Skin of body (tissue), 2 donors: Measurements from ENCODE around the gene RBM3. TPM values are rescaled to one million over a fixed set of nuclear protein-coding genes. Genes with fewer than 3 reads are reported as not detected.
"Not testable (repeated sequence)": the region's sequence is repeated elsewhere in the genome, so short reads cannot be mapped to it uniquely, and the experiment has no call there.

Source experiments
- DNase-seq: peaks from one replicate; lab custom pipeline; 2025; lab: John Stamatoyannopoulos, UW
- total RNA-seq: library from RNA; depleted of rRNA; stranded (reverse); fragments of >200 nt; gene quantifications from one replicate; pipeline ENCODE4 v1.2.3, GENCODE V29; 2014

Gene RBM3
- total RNA-seq = 167 TPM

DNA sequence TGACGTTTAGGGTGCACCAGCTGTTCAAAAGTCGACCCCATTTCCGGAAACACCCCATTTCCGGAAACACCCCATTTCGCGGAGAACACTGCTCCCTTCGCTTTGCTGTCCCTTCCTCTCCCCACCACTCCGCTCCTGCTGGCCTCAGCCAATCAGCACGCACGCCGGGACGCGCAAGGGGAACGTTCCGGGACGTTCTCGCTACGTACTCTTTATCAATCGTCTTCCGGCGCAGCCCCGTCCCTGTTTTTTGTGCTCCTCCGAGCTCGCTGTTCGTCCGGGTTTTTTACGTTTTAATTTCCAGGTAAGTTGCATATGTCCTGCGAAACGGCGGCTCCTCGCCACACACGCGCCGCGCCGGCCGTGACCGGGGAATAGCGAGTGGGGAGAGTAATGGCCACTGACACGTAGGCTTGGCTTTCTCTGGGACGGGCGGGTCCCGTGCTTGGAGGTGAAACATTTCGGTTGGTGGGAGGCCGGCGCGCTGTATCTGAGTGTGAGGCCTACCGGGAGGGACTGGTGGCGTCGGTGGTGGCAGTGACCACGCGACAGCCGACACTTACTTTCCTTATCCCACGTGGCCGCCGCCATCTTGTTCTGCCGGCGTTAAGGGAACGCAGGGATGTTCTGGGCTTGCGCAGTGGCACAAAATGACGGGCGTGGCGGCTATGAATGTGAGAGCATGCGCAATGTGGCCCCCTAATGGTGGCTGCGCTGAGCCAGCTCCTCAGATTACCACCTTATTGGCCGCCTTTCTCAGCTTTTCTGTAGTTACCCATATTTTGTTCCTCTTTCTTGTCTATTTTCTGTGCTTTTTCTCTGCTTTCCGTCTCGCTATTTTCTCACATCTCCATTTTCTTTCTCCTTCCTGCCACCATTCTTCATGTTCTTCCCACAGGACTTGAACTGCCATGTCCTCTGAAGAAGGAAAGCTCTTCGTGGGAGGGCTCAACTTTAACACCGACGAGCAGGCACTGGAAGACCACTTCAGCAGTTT lies at the start of gene RBM3:
RBM3 (plus strand) TSS at position 215 of the 997 bp plus-strand sequence; CDS start at position 912, 697 bp downstream.
- peak; percentile 92 for DNase-seq

GRCh38 chrX:48525853-48526252 lies 48.4 kb upstream of the RBM3 start:
- DNase-seq = not testable (repeated sequence)

- DNase-seq = no peak
Observed at GRCh38 chrX:48530736-48531135, 43.5 kb upstream of the RBM3 start.

- no peak for DNase-seq
Observed at GRCh38 chrX:48531358-48531959, 42.8 kb upstream of the RBM3 start.

DNA sequence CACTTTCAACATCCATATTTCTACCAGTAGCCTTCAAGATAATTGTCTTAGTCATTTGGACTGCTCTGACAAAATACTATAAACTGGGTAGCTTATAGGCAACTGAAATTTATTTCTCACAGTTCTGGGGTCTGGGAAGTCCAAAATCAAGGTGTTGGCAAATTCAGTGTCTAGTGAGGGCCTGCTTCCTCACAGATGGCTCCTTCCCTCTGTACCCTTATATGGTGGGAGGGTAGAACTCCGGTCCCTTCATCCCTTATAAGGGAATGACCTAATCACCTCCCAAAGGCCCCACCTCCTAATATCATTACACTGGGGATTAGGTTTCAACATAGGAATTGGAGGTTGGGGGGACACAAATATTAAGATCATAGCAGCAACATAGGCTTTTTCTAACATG lies 42.1 kb upstream of the RBM3 start:
- no peak for DNase-seq

GRCh38 chrX:48533165-48533564 lies 41.1 kb upstream of the RBM3 start:
- no peak for DNase-seq

- no peak for DNase-seq
Observed at GRCh38 chrX:48538641-48539344, 35.5 kb upstream of the RBM3 start.

DNA sequence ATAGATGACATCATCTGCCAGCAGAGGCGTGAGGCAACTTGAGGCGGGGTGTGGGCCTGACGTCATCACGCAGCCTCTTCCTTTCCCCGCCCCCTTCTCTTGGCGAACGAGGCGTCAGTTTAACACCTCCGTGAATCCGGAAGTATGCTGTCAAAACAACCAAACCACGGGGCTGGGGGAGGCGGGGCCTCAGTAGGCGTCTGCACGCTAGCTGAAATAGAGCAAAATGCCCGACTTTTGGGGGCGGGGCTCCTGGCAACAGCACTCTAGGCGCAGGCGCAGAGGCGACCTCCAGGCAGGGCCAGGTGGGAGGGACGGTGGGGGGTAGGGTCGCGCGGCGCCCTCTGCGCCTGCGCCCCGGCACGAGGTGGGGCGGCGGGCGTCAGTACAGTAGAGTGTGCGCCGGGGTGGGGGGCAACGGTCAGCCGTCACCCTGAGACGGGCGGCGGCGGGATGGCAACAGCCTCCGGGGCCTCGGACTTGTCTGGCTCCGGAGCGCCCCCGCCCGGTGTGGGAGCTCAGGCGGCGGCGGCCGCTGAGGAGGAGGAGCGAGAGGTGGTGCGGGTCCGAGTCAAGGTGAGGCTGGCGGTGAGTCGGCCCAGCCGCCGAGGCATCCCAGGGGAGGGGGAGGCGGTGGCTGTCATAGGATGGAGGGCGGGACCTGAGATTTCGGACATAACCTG lies 34.8 kb upstream of the RBM3 start, which contains the start of gene TBC1D25:
TBC1D25 (plus strand) TSS at position 370 of the 683 bp plus-strand sequence; CDS start at position 454, 84 bp downstream.
- DNase-seq = peak; percentile 96

GRCh38 chrX:48540028-48540375 lies 34.3 kb upstream of the RBM3 start:
- no peak for DNase-seq

GRCh38 chrX:48540480-48540879 lies 33.8 kb upstream of the RBM3 start:
- no peak for DNase-seq

GRCh38 chrX:48541140-48541814 lies 33.0 kb upstream of the RBM3 start:
- no peak for DNase-seq

- no peak for DNase-seq
Observed at GRCh38 chrX:48548871-48549270, 25.4 kb upstream of the RBM3 start.

DNA sequence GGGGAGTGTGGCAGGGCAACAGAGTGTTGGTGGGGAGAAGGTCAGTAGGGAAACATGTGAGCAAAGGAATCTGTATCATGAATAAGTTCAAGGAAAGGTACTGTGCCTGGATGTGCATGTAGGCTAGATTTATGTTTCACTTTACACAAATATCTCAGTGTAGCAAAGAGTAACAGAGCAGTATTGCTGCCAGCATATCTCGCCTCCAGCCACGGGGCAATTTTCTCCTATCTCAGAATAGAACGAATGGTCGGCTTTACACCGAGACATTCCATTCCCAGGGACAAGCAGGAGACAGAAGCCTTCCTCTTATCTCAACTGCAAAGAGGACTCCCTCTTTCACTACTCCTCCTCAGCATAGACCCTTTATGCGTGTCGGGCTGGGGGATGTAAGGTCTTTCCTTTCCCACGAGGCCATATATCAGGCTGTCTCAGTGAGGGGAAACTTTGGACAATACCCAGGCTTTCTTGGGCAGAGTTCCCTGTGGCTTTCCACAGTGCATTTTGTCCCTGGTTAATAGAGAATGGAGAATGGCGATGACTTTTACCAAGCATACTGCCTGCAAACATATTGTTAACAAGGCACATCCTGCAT lies 18.5 kb upstream of the RBM3 start:
- DNase-seq = not testable (repeated sequence)

DNA sequence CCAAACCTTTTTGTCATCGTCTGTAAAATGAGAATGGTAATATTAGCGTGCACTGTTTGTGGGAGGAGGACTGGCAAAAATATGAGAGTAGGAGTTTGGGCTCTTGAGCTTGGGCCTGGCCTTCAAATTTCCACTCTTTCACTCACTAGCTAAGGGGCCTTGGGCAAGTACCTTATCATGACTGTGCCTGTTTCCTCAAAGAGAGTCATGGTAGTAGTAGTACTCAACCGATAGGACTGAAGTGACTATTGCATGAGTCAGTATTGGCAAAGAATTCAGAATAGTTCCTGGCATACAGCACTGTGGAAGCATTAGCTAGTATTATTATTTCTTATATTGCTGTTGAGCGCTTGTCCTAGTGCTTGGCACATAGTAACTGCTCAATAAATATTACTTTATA lies 16.0 kb upstream of the RBM3 start:
- no peak for DNase-seq

GRCh38 chrX:48559636-48560035 lies 14.6 kb upstream of the RBM3 start:
- no peak for DNase-seq

- DNase-seq = no peak
Observed at GRCh38 chrX:48560056-48560455, 14.2 kb upstream of the RBM3 start.

- DNase-seq = no peak
Observed at GRCh38 chrX:48560681-48561080, 13.6 kb upstream of the RBM3 start.

DNA sequence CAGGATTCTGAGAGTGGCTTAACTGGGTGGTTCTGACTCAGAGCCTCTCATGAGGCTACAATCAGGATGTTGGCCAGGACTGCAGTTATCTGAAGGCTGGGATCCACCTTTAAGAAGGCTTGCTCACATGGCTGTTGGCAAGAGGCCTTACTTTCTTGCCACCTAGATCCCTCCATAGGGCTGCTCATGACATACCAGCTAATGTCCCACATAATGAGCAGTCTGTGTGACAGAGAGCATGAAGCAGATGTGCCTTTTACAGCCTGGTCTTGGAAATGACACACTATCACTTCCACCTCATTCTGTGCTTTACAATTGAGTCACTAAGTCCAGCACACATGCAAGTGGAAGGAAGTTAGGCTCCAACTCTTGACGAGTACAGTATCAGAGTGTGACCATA lies 4.3 kb upstream of the RBM3 start:
- no peak for DNase-seq

- DNase-seq = peak; percentile 53
Observed at GRCh38 chrX:48573690-48574269, 504 bp upstream of the RBM3 start.

- DNase-seq = no peak
Observed at GRCh38 chrX:48575642-48576041, 1.4 kb downstream of the RBM3 start.
